Ishikawa (cell line): ENCODE measurements around the gene RAPGEF5.

Source experiments
- CEBPB ChIP-seq: IDR thresholded peaks from 2 replicates; pipeline ENCODE4 v1.6.1; 2012
- CREB1 ChIP-seq: IDR thresholded peaks from 2 replicates; pipeline ENCODE4 v1.6.1; 2012; ENCODE audit warnings: low read depth
- EGR1 ChIP-seq: IDR thresholded peaks from 2 replicates; pipeline ENCODE4 v1.6.1; 2012
- EP300 ChIP-seq: IDR thresholded peaks from 2 replicates; pipeline ENCODE4 v1.6.1; 2012; ENCODE audit warnings: borderline replicate concordance
- FOXM1 ChIP-seq: IDR thresholded peaks from 2 replicates; pipeline ENCODE4 v1.6.1; 2012; ENCODE audit warnings: low read depth, borderline replicate concordance
- MAX ChIP-seq: IDR thresholded peaks from 2 replicates; pipeline ENCODE4 v1.6.1; 2012
- NFIC ChIP-seq: IDR thresholded peaks from 2 replicates; pipeline ENCODE4 v1.6.1; 2012
- REST ChIP-seq: IDR thresholded peaks from 2 replicates; pipeline ENCODE4 v1.6.1; 2012; ENCODE audit warnings: low read depth, mild to moderate bottlenecking
- TAF1 ChIP-seq: IDR thresholded peaks from 2 replicates; pipeline ENCODE4 v1.6.1; 2012; ENCODE audit warnings: low read depth, mild to moderate bottlenecking
- TEAD4 ChIP-seq: IDR thresholded peaks from 2 replicates; pipeline ENCODE4 v1.6.1; 2012

- TF ChIP-seq MAX = no peak
- no peak for TF ChIP-seq NFIC
- TF ChIP-seq CEBPB = no peak
- TF ChIP-seq TAF1 = no peak
- TF ChIP-seq REST = no peak
- TF ChIP-seq FOXM1 = no peak
- no peak for TF ChIP-seq CREB1
- TF ChIP-seq TEAD4 = no peak
- no peak for TF ChIP-seq EGR1
- TF ChIP-seq EP300 = no peak
Measured at GRCh38 chr7:22323714-22324113, 33.2 kb downstream of the RAPGEF5 start.
